Caco-2 (cell line): Measurements from ENCODE around the gene AFF1. TPM values are rescaled to one million over a fixed set of nuclear protein-coding genes. Genes with fewer than 3 reads are reported as not detected.

Source experiments
- BruUV-seq: library from RNA; stranded (reverse); fragments of 400-500 nt; replicated peaks from 2 replicates; lab custom pipeline; 2021; lab: Mats Ljungman, UMichigan
- CTCF ChIA-PET: fragments of 300-600 bp; sonication (Branson Sonifier 250); formaldehyde crosslinking; loops from one replicate; lab custom pipeline; 2022; ENCODE audit warnings: antibody characterized with exemption; lab: Charles Lee
- POLR2A ChIA-PET: fragments of 300-600 bp; sonication (Branson Sonifier 250); formaldehyde crosslinking; loops from one replicate; lab custom pipeline; 2022; ENCODE audit warnings: antibody characterized with exemption; lab: Charles Lee
- DNase-seq, 2 experiments: peaks; one replicate each; pipeline versions ENCODE4 v3.0.0 to v3.0.0-alpha.2; 2020 to 2022
- H3K27me3 ChIP-seq: replicated peaks from 2 replicates; pipeline ENCODE4 v1.6.0; 2011; ENCODE audit warnings: low read length; ENCODE audit not compliant: control insufficient read depth, insufficient read depth
- H3K36me3 ChIP-seq: 2 replicates; pipeline ENCODE4 v1.5.1; 2011; ENCODE audit warnings: low read length; ENCODE audit not compliant: control insufficient read depth, insufficient read depth
- H3K4me1 ChIP-seq: fragments of 250-450 bp; sonication (Bioruptor Pico); 2 replicates; pipeline ENCODE4 v1.5.1; 2020; ENCODE audit warnings: mild to moderate bottlenecking
- H3K4me3 ChIP-seq: 2 replicates; pipeline ENCODE4 v1.5.1; 2011; ENCODE audit warnings: low read depth, mild to moderate bottlenecking, control low read depth, low read length
- H3K9me3 ChIP-seq: fragments of 250-450 bp; sonication (Bioruptor Pico); 2 replicates; pipeline ENCODE4 v1.5.1; 2020; ENCODE audit warnings: mild to moderate bottlenecking, moderate library complexity
- H3K27ac Mint-ChIP-seq: one replicate; pipeline ENCODE4 v1.8.0; 2022; ENCODE audit warnings: mixed read lengths; ENCODE audit not compliant: unreplicated experiment
- H3K27me3 Mint-ChIP-seq: one replicate; pipeline ENCODE4 v1.8.0; 2022; ENCODE audit warnings: mixed read lengths; ENCODE audit not compliant: insufficient read depth, unreplicated experiment
- H3K36me3 Mint-ChIP-seq: one replicate; pipeline ENCODE4 v1.8.0; 2022; ENCODE audit warnings: mild to moderate bottlenecking, mixed read lengths; ENCODE audit not compliant: insufficient read depth, unreplicated experiment
- H3K4me1 Mint-ChIP-seq: one replicate; pipeline ENCODE4 v1.8.0; 2022; ENCODE audit warnings: low read depth, mixed read lengths; ENCODE audit not compliant: unreplicated experiment
- H3K4me3 Mint-ChIP-seq: one replicate; pipeline ENCODE4 v1.8.0; 2022; ENCODE audit warnings: mild to moderate bottlenecking, moderate library complexity, mixed read lengths; ENCODE audit not compliant: unreplicated experiment
- H3K9me3 Mint-ChIP-seq: one replicate; pipeline ENCODE4 v1.8.0; 2022; ENCODE audit warnings: mixed read lengths; ENCODE audit not compliant: unreplicated experiment
- intact Hi-C: fragments of 100-400 bp; cut with micrococcal nuclease; formaldehyde crosslinking; loops from one replicate; pipeline ENCODE4 v1.10.0; 2022; ENCODE audit not compliant: unreplicated experiment
- total RNA-seq: library from RNA; stranded (reverse); gene quantifications from 2 replicates; pipeline ENCODE4 v1.2.3, GENCODE V29; 2022
- TF ChIP-seq, protein P1 (sequence below), 2 experiments: fragments of 200-600 bp in 1 of 2; IDR thresholded peaks; 1 replicate in 1 of 2; 2 replicates in 1 of 2; pipeline versions ENCODE4 v1.5.1 to v1.8.0; 2011 to 2022; ENCODE audit warnings: antibody characterized with exemption in 1 of 2, control low read depth in 1 of 2, inconsistent platforms in 1 of 2, low read depth in 1 of 2, low read length in 1 of 2, mild to moderate bottlenecking in 1 of 2, moderate library complexity in 1 of 2; ENCODE audit not compliant: insufficient read depth in 1 of 2, severe bottlenecking in 1 of 2, unreplicated experiment in 1 of 2

AFF1 gene
- total RNA-seq, 1 experiment from 2014 or later: 48.3 TPM

DNA sequence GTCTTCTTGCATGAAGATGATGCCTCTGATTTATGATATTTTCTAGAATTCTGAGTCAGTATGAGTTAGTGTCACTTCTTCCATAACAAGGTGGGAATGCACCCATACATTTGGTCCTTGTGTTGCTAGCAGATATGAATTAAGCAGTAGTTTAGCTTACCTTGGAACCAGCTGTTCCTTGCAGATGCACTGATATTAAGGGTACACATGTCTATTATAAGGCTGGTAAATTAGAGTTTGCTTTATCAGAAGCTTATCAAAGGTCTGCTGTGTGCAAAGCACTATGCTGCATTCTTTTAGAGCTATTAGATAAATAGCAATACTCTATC, 36.5 kb downstream of the AFF1 start:
- Mint-ChIP-seq H3K27ac (no peak overlapping the region), H3K36me3 (peaks cover 5% of the 10 kb centered on the region), H3K27me3 (no peaks in the 10 kb centered on the region), H3K4me1 (peaks cover 43% of the 10 kb centered on the region), H3K4me3 (no peak overlapping the region), H3K9me3 (no peaks in the 10 kb centered on the region)
- H3K36me3 ChIP-seq: no peaks in the 10 kb centered on the region; the same call in 1 of the 2 replicates
- H3K4me3 ChIP-seq: no peak overlapping the region
- H3K9me3 ChIP-seq: no peaks in the 10 kb centered on the region
- intact Hi-C loops: no loop called here
- ChIA-PET CTCF (interaction anchor here (0.7 to 1.0 kb wide), 3 partner anchors 14 to 122 kb away, joined by 3 to 9 read pairs (median 6); partner anchors contain the start of gene AFF1), POLR2A (interaction anchor here (0.6 to 1.1 kb wide), 3 partner anchors 35 to 56 kb away, joined by 3 to 15 read pairs (median 9); no protein-coding TSS in a partner anchor)
- TF ChIP-seq, protein P1, sequence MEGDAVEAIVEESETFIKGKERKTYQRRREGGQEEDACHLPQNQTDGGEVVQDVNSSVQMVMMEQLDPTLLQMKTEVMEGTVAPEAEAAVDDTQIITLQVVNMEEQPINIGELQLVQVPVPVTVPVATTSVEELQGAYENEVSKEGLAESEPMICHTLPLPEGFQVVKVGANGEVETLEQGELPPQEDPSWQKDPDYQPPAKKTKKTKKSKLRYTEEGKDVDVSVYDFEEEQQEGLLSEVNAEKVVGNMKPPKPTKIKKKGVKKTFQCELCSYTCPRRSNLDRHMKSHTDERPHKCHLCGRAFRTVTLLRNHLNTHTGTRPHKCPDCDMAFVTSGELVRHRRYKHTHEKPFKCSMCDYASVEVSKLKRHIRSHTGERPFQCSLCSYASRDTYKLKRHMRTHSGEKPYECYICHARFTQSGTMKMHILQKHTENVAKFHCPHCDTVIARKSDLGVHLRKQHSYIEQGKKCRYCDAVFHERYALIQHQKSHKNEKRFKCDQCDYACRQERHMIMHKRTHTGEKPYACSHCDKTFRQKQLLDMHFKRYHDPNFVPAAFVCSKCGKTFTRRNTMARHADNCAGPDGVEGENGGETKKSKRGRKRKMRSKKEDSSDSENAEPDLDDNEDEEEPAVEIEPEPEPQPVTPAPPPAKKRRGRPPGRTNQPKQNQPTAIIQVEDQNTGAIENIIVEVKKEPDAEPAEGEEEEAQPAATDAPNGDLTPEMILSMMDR (IDR thresholded peaks at IDR 0.05; ENCODE audit: insufficient read depth in 1 of 2, low read depth in 1 of 2, low read length in 1 of 2, severe bottlenecking in 1 of 2, unreplicated experiment in 1 of 2): no peak
- BruUV-seq: no TSS peak
- H3K4me1 ChIP-seq: peaks cover 44% of the 10 kb centered on the region
- DNase-seq: no peak
- no peaks in the 10 kb centered on the region for H3K27me3 ChIP-seq

DNA sequence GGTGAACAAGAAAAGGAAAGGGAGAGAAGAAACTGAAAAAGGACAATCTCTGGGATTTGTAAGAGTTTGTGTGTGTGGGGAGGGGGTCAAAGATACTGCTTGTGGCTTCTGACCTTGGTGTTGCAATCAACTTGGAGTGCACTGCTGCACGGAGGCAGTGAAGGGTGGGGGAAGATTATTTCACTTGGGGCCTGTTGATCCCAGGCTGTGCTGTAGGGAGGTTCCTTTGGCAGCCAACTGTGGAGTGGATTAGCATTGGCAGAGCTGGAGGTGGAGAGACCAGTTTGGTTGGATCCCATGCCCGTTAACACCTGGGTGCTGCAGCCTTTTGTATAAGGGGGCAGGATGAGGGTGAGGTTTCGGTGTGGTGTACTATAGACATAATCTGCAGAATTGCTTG, 38.2 kb downstream of the AFF1 start:
- Histone ChIP-seq H3K4me1 (peaks cover 53% of the 10 kb centered on the region), H3K4me3 (no peak overlapping the region), H3K36me3 (no peaks in the 10 kb centered on the region; the same call in 1 of the 2 replicates), H3K9me3 (no peaks in the 10 kb centered on the region), H3K27me3 (no peaks in the 10 kb centered on the region)
- BruUV-seq: no TSS peak
- Mint-ChIP-seq H3K27ac (peak overlapping the region; percentile 44), H3K9me3 (no peaks in the 10 kb centered on the region), H3K36me3 (peaks cover 5% of the 10 kb centered on the region), H3K27me3 (no peaks in the 10 kb centered on the region), H3K4me3 (peak overlapping the region; percentile 30), H3K4me1 (peaks cover 43% of the 10 kb centered on the region)
- intact Hi-C loops: loop anchor here (1.0 to 2.0 kb wide), 3 partner anchors 12 to 38 kb away; partner anchors contain the start of gene AFF1
- DNase-seq: peak; percentile 30 to 48
- CTCF ChIA-PET: no interaction called here
- POLR2A ChIA-PET: no interaction called here
- TF ChIP-seq, protein P1 (IDR thresholded peaks at IDR 0.05; ENCODE audit: insufficient read depth in 1 of 2, low read depth in 1 of 2, low read length in 1 of 2, severe bottlenecking in 1 of 2, unreplicated experiment in 1 of 2): no peak

DNA sequence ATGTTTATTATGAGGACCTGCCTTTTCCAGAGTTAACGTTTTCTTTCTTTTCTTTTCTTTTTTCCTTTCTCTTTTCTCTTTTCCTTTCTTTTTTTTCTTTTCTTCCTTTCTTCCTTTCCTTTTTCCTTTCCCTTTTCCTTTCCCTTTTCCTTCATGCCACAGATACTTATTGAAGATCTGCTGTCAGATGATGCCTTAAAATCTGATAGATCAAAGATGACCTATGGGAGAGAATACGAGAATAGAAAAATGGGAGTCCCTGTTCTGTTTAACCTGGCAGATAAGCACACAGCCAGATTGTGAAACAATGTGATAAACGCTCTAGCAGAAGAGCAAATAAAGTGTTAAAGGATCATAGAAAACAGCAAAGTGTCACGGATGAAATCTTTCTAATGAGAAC, 38.9 kb downstream of the AFF1 start:
- H3K4me1 Mint-ChIP-seq: peaks cover 46% of the 10 kb centered on the region
- Histone ChIP-seq H3K4me1 (peaks cover 58% of the 10 kb centered on the region), H3K27me3 (no peaks in the 10 kb centered on the region), H3K36me3 (no peaks in the 10 kb centered on the region; the same call in 1 of the 2 replicates), H3K4me3 (no peak overlapping the region), H3K9me3 (no peaks in the 10 kb centered on the region)
- peaks cover 5% of the 10 kb centered on the region for H3K36me3 Mint-ChIP-seq
- H3K27me3 Mint-ChIP-seq: no peaks in the 10 kb centered on the region
- H3K4me3 Mint-ChIP-seq: peak overlapping the region; percentile 48
- no TSS peak for BruUV-seq
- CTCF ChIA-PET: no interaction called here
- H3K27ac Mint-ChIP-seq: peak overlapping the region; percentile 20
- intact Hi-C loops: loop anchor here (1.0 to 2.0 kb wide), 3 partner anchors 12 to 39 kb away; partner anchors contain the start of gene AFF1
- TF ChIP-seq, protein P1 (IDR thresholded peaks at IDR 0.05; ENCODE audit: insufficient read depth in 1 of 2, low read depth in 1 of 2, low read length in 1 of 2, severe bottlenecking in 1 of 2, unreplicated experiment in 1 of 2): no peak
- no peak for DNase-seq
- H3K9me3 Mint-ChIP-seq: no peaks in the 10 kb centered on the region
- POLR2A ChIA-PET: no interaction called here
